Cardiac septum (tissue), 1 donor: ENCODE results near the gene KCNS1. TPM values are rescaled to one million over a fixed set of nuclear protein-coding genes. Genes with fewer than 3 reads are reported as not detected.

Experiments used
- DNase-seq: peaks from one replicate; pipeline ENCODE4 v3.0.0-alpha.2; 2020; ENCODE audit warnings: low spot score
- intact Hi-C: fragments of 100-400 bp; cut with DNase I; formaldehyde crosslinking; loops from one replicate; pipeline ENCODE4 v1.14.0; 2022
- total RNA-seq: library from RNA; stranded (reverse); fragmentation: NEBNext Ultra II Directional; extraction: Animal tissue kit (Norgen Biotek cat#: 25700); gene quantifications from one replicate; pipeline ENCODE4 v1.2.1, GENCODE V29; 2021
- donor health status: DM: no; HTN: no; CAD: no.

The KCNS1 gene
- total RNA-seq, 1 donor from 2014 or later: 0.08 TPM

DNA sequence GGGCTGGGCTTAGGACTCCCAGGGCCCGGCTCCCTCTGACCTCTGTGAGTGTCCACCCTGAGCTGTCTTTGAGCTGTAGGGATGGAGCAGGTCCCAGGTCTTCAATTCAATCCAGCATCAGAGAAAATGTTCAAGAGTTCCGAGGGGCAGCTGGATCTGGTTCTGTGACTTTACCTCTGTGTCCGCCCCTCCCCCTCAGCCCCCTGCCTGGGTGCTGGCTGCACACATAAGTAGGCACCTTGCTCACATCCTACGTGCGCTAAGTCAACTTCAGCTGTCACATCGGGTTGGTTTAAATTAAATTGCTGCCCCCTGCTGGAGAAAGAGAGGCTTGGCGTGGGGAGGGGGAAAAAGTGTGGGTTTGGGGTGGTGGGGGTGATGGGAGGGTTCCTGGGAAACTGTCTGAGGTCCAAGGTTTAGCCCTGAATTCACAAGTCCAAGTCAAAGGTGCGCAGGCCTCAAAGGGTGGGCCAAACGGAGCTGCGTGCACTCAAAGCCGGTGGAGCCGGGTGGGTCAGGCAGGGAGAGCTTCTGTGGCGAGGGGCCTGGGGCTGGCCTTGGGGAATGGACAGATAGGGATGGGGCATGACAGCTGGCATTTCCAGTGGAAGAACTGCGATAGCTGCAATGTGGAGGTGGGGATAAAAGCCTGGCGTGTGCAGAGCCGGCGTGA, 11.0 kb upstream of the KCNS1 start:
- intact Hi-C loops: no loop called here
- no peak for DNase-seq

DNA sequence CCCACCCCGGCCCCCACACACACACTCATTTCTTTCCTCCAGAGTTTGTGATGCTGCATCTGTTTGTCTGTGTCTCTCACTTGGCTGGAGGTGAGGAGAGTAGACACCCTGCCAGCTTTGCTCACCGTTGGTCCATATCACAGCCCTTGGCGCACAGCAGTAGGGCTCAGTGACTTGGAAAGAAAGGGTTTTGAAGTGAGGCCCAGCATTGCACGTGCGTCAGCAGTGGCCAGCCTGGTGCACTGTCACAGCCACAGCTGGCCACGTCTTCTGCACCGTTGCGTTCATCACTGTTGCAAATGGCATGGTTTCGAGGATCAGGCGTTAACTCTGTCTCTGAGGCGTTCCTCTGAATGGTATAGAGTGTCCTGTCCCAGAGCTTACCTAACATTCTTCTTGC, 10.4 kb upstream of the KCNS1 start:
- intact Hi-C loops: no loop called here
- no peak for DNase-seq

DNA sequence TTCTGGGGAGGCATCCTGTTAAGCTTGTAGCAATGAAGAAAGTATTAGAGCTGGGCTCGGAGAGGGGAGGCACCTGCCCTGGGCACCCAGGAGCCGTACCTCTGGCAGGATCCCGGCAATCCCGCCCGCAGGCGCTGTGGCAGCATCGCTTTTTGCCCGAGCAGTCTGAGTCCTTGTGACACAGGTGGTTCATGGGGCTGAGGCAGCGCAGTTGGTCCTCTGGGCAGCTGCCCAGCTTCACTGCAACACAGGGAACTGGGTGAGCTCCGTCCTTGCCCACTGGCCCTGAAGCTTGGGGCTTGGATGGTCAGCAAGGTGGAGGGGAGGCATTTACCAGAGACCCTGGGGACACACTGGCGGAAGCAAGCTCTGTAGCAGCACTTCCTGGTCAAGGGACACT, 9.4 kb upstream of the KCNS1 start:
- intact Hi-C loops: no loop called here
- DNase-seq: no peak

DNA sequence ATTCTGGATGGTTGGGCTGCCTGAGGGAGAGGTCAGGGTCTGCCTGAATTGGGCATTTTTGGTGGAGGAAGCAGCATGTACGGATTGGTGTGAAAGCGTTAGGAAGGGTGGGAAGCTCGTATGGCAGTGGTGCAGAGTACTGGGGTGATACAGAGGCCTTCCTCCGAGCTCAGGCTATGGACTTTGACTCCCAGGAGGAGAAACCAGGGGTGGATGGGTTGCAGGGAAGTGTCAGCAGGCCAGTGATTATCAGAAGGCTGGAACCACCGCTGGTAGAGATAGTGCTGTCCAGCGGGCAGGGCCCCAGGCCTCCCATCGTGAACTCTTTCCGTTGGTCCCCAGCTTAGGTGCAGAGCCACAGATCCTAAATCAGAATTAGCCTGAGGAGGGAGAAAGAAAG, 8.7 kb upstream of the KCNS1 start:
- no peak for DNase-seq
- intact Hi-C loops: no loop called here

DNA sequence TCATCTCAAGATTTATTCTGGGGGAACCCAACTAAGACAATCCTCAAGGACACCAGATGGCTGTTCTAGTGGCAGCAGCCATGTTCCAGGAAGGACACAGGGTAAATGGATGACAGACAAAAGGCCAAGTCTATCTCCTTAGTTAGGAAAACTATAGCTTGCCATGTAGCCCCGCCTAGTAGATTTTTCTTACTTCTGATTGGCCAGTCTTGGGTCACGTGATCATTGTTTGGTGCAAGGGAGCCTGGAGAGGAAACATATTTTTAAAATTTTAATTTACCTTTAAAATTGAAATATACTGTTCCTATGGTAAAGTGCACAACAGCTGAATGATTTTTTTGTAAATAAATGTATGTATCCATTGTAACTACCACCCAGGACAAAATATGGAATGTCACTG, 4.4 kb upstream of the KCNS1 start:
- intact Hi-C loops: no loop called here
- DNase-seq: no peak

DNA sequence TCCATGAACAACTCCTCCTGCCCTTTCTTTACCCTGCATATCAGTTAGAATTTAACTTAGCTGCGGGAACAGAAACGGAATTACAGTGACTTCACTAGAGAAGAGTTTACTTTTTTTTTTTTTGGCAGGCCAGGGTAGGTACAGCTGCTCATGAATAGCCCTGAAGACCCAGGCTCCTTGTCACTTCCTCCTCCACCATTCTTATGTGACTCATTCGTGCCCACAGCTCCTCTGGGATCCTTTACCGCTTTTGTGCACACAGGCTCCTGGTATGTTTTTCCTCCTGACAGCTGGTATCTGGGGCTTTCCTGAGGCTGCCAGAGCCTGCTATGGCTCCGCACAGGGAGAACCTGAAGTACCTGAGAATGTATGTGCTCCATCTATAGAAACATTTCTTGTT, 3.9 kb upstream of the KCNS1 start:
- no peak for DNase-seq
- intact Hi-C loops: no loop called here

DNA sequence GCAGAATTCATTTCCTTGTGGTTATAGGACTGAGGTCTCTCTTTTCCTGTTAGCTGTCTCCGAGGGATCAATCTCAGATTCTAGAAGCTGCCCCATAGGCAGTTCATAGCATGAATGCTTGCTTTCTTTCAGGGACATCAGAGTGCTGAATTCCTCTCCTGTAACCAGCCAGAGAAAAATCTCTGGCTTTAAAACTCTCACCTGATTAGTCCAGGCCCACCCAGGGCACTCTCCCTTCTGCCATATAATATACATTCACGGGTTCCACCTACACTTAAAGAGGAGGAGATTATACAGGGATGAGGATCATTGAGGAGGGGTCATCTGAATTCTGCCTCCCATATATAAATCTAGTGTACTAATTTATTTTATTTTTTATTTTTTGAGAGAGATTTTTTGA, 2.1 kb upstream of the KCNS1 start:
- no peak for DNase-seq
- intact Hi-C loops: no loop called here

DNA sequence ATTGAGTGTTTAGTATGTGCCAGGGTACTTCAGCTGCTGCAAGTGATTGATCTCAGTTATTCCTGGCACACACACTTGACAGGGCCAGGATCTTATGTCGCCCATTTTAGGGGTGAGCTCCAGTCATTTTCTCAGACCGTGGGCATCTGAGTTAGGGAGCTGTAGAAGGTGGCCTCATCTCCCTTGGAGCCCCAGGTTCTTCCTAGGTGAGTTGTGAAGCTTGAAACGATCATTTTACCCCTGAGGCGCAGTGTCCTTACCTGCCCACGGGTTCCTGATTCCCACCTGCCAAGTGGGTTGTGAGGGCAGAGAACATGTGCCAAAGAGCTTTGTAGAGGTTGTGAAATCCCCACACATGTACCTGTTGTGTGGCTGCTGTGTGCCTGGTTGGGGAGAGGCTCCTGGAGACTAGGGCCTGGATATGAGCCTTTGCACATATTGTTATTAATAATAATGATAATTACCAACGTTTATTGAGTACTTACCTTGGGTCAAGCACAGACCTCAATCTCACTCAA, 465 bp upstream of the KCNS1 start:
- intact Hi-C loops: no loop called here
- no peak for DNase-seq

DNA sequence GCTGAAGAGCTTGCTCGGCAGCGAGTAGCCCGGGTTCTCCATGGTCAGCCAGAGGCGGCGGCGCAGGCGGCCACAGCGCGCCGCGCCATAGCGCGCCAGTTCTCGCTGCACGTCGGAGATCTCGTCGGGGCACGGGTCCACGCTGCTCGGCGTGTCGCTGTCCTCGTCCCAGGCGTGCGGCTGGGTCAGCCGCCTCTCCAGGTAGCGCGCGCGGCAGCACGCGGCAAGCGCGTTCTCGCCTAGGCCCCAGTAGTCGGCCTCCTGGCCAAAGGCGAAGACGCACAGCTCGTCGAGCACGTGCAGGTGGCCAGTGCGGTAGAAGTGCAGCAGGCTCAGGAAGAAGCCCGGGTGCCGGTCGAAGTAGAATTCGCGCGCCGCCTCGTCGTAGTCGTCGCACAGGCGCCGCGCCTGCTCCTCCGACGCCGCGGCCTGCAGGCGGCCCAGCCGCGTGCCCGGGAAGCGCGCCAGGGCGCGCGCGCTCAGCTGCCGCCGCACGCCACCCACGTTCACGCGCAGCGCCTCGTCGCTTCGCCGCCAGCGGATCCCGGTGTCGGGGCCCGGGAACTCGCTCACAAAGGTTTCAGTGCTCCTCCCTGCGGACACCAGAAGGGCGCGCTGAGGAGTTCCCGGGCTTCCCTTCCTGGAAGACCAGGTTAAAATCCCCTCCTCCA, 2.7 kb downstream of the KCNS1 start:
- intact Hi-C loops: loop anchor here (5.0 kb wide), 2 partner anchors 51 to 86 kb away; no protein-coding TSS in a partner anchor
- DNase-seq: no peak

DNA sequence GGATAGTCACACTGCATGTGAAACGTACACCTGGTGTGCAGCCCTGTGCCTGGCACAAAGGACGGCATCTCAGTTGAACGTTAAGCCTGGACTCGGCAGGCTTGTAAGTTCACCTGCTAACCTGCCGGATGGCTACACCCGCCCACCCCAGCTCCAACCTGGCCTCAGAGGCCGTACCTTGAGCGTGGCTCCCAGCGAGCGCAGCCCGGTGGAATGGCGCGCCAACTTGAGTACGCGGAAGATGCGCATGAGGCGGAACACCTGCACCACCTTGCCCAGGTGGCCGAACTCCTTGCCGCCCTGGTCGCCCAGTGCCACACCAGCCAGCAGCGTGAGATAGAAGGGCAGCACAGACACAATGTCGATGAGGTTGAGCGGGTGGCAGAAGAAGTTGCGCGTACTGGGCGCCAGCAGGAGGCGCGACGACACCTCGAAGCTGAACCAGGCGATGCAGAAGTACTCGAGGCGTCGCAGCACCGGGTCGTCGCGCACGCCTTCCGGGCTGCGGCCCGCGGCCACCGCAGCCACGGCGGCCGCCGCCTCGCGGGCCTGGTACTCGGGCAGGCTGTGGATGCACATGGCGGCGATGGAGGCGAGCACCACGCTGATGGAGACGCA, 3.3 kb downstream of the KCNS1 start:
- no peak for DNase-seq
- intact Hi-C loops: loop anchor here (5.0 kb wide), 2 partner anchors 50 to 85 kb away; no protein-coding TSS in a partner anchor

DNA sequence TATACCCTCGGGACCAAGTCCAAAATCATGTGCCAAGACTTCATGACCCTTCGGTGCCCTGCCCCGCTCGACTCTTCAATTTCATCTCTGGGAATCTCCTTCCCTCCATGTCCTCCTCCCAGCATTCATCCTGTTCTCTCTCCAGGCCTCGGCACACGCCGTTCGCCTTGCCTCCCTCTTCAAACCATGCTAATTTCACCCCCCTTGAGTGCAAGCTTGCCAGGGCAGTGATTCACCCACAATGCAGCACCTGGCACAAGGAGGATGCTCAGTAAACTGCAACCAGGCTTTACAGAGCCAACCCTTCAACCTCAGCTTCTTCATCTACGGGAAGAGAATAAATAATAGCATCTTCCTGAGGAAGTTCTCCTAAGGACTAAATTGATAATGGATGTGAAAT, 4.1 kb downstream of the KCNS1 start:
- intact Hi-C loops: loop anchor here (5.0 kb wide), 2 partner anchors 49 to 84 kb away; no protein-coding TSS in a partner anchor
- no peak for DNase-seq

DNA sequence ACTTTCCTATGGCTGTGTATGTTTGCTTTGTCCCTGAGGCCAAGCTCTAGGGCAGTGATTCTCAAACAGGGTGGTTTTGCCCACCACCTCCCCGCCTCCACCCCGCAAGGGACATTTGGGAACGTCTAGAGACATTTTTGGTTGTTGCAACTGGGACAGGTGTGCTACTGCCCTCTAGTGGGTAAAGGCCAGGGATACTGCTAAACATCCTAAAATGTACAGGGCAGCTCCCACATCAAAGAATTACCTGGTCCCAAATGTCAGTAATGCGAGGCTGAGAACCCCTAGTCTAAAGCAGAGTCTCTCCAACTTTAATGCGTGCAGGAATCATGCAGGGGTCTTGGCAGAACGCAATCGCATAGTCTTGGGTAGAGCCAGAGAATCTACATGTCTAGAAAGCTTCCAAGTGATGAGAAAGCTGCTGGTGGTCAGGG, 5.1 kb downstream of the KCNS1 start:
- intact Hi-C loops: loop anchor here (5.0 kb wide), 2 partner anchors 49 to 84 kb away; no protein-coding TSS in a partner anchor

DNA sequence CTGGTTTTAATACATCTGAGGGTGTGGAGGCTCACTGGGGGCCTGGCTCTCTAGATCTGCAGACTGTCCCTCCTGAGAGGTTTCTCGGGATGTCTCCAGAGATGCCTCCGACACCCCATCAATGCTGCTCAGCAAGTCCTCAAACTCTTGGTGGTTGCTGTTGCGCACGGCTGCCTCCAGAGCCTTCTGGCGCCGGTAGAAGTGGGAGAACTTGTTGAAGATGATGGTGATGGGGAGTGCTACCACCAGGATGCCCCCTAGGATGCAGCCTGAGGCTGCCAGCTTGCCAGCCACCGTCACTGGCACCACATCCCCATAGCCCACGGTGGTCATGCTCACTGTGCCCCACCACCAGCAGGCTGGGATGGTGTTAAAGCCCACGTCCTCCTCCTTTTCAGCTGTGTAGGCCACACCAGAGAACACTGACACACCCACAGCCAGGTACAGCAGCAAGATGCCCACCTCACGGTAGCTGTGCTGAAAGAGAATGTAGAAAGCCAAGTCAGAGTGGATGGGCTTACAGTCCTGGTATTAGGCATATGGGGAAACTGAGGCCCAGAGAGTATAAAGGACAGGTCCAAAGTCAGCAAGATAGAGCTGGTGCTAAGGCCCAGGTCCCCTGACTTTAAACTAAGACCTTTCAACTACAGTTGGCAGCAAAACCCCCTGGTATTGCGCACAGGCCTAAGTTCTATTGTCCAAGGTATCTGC, 5.9 kb downstream of the KCNS1 start:
- intact Hi-C loops: loop anchor here (5.0 kb wide), 2 partner anchors 48 to 83 kb away; no protein-coding TSS in a partner anchor
- DNase-seq: no peak

More for the DNA sequence above, 5.1 kb downstream of the KCNS1 start:
- DNase-seq: no peak

DNA sequence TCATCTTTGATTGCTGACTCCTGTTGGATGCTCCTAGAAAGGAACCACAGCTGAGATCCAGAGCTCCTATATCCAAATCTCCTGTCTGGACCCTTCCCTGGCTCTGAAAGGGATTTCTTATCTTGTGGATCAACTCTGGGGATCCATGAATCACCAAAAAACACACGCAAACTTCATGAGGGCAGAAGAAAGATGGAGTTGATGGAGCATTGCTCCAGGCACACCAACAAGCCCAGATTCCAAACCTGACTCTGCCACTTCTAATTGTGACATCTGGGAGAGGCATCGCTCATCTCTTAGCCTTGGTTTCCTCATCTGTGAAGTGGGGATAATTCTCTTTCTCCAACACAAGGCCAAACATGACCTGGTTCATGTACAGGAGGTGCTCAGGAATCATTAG, 6.7 kb downstream of the KCNS1 start:
- intact Hi-C loops: no loop called here

DNA sequence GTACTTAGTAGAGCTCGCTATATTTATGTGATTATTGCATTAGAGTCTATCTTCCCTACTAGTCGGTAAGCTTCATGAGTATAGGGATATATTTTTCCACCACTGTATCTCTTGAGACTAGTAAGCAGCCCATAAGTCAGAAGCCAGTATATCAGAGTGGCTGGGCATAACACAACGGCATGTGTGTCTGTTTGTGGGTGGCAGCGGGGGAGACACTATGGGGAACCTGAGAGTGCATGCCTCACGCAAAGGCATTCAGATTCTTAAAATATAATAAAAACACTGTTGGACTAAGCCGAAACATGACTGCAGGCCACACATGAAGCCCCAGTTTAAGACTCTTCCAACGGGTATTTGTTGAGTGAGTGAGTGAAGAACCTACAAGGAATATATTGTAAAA, 8.0 kb downstream of the KCNS1 start:
- intact Hi-C loops: no loop called here
- DNase-seq: no peak

More for the DNA sequence above, 6.7 kb downstream of the KCNS1 start:
- no peak for DNase-seq

DNA sequence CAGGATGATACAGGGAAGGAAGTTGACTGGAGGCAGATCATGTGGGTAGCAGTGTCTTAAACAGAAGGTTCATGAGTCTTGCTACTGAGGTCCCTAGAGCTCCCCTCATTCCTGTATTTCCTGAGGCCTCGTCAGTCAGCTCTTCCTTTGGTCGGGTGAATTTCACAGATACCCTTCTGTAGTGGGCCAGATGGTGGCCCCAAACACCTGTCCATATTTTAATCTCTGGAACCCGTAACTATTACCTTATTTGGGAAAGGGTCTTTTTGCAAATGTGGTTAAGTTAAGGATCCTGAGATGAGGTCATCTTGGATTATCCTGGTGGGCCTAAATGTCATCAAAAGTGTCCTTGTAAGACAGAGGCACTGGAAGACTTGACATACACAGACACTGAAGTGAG, 9.6 kb downstream of the KCNS1 start:
- intact Hi-C loops: no loop called here
- no peak for DNase-seq

DNA sequence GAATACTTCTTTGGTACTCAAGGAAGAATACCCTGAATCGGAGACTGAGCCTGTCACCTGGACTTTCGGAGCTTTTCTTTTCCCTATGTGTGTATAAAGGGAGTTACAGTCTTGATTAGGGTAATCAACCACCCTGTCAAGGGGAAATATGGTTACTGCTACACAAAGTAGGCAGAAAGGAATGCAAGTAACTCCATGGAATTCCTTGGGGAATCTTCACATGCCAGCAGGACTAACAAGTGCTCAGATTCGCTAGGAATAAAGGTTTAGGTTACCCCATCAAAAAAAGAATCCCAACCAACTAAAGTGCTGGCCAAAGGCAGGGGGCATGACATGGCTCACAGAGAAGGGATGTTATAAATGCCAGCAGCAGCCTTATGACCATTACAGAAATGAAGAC, 10.4 kb downstream of the KCNS1 start:
- intact Hi-C loops: no loop called here
- DNase-seq: no peak

DNA sequence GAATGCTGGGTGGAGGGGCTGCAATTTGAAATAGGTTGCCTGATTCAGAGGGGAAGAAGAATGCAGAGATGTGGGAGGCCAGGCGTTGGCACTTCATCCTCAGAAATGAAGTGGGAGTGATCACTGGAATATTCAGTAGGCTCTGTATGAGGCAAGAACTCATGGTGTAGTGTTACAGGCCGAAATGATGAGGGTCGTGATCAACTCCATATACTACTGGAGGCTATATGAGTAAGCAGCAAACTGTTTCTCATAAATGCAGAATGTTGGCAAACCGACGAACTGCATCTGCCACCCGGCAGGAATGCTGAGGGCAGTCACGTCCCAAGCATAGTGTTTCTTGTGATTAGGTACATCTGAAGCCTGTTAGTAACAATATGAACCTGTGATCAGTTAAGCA, 12.7 kb downstream of the KCNS1 start:
- intact Hi-C loops: no loop called here

DNA sequence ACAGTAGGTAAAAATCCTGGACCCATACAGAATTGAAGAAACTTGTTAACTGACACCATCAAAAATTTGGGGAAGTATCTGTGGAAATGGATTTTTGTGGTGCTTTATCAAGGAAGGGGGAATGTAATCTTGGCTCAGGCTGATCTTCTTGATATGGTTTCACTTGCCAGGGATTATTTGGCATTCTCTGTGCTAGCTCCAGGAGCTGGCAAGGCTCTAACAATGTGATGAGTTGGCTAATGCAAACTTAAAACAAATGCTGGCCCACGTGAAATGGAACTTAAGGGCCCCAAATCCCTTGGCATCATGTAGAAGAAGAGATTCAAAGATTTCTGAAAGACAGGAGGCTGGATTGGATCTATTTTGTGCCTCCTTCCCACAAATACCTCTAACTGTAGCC, 13.1 kb downstream of the KCNS1 start:
- intact Hi-C loops: no loop called here
- no peak for DNase-seq

More for the DNA sequence above, 12.7 kb downstream of the KCNS1 start:
- DNase-seq: no peak
